NCI-H146 (cell line): ENCODE measurements around the gene KRTAP9-2.
"Not testable (repeated sequence)": the region's sequence is repeated elsewhere in the genome, so short reads cannot be mapped to it uniquely, and the experiment has no call there.

Source experiments
- DNase-seq: peaks from one replicate; lab custom pipeline; 2025; lab: John Stamatoyannopoulos, UW

KRTAP9-2 gene

GRCh38 chr17:41237116-41237515 is 10.7 kb downstream of the KRTAP9-2 start:
- not testable (repeated sequence) for DNase-seq

GRCh38 chr17:41237949-41238437 is 11.5 kb downstream of the KRTAP9-2 start, which contains the start of gene KRTAP9-8:
TSS of gene KRTAP9-8 (plus strand) at chr17:41237999. CDS start at chr17:41238052, 53 bp downstream.
- DNase-seq = not testable (repeated sequence)

GRCh38 chr17:41246995-41247787 is 20.7 kb downstream of the KRTAP9-2 start:
- not testable (repeated sequence) for DNase-seq

GRCh38 chr17:41249637-41250240 is 23.3 kb downstream of the KRTAP9-2 start, which contains the start of gene KRTAP9-4:
TSS of gene KRTAP9-4 (plus strand) at chr17:41249687. CDS start at chr17:41249721, 34 bp downstream.
- not testable (repeated sequence) for DNase-seq

GRCh38 chr17:41251261-41251660 is 24.8 kb downstream of the KRTAP9-2 start:
- no peak for DNase-seq

- DNase-seq = no peak
Observed at GRCh38 chr17:41254861-41255260, 28.4 kb downstream of the KRTAP9-2 start.

- DNase-seq = not testable (repeated sequence)
Observed at GRCh38 chr17:41255381-41256290, 29.2 kb downstream of the KRTAP9-2 start, which contains the start of gene KRTAP9-9. TSS of gene KRTAP9-9 (plus strand) at chr17:41255384.

GRCh38 chr17:41256291-41256685 is 29.8 kb downstream of the KRTAP9-2 start:
- DNase-seq = no peak

GRCh38 chr17:41258406-41258805 is 32.0 kb downstream of the KRTAP9-2 start:
- DNase-seq = no peak

GRCh38 chr17:41263212-41263611 is 36.8 kb downstream of the KRTAP9-2 start:
- DNase-seq = no peak

GRCh38 chr17:41264599-41264998 is 38.2 kb downstream of the KRTAP9-2 start:
- no peak for DNase-seq

GRCh38 chr17:41265078-41265477 is 38.6 kb downstream of the KRTAP9-2 start, which contains the start of gene KRTAP9-6:
TSS of gene KRTAP9-6 (plus strand) at chr17:41265378. CDS start at chr17:41265378, 0 bp downstream.
- no peak for DNase-seq

- no peak for DNase-seq
Observed at GRCh38 chr17:41267711-41268110, 41.3 kb downstream of the KRTAP9-2 start.

GRCh38 chr17:41271323-41271722 is 44.9 kb downstream of the KRTAP9-2 start:
- not testable (repeated sequence) for DNase-seq

GRCh38 chr17:41271858-41272257 is 45.4 kb downstream of the KRTAP9-2 start:
- no peak for DNase-seq

- DNase-seq = not testable (repeated sequence)
Observed at GRCh38 chr17:41275648-41276190, 49.3 kb downstream of the KRTAP9-2 start, which contains the start of gene KRTAP9-7. TSS of gene KRTAP9-7 (plus strand) at chr17:41275698. CDS start at chr17:41275698, 0 bp downstream.
